HEK293T (cell line): Measurements from ENCODE around the gene MCOLN1.

Experiments used
- ARNT ChIP-seq: fragments of 450-650 bp; IDR thresholded peaks from 2 replicates; pipeline ENCODE4 v1.6.1; 2017; ENCODE audit warnings: mild to moderate bottlenecking
- FOXK2 ChIP-seq: fragments of 450-650 bp; IDR thresholded peaks from 2 replicates; pipeline ENCODE4 v1.6.1; 2016; ENCODE audit warnings: mild to moderate bottlenecking
- FOXM1 ChIP-seq: fragments of 450-650 bp; IDR thresholded peaks from 2 replicates; pipeline ENCODE4 v1.6.1; 2017; ENCODE audit warnings: mild to moderate bottlenecking, borderline replicate concordance
- HDGF ChIP-seq: fragments of 450-650 bp; IDR thresholded peaks from 2 replicates; pipeline ENCODE4 v1.6.1; 2017; ENCODE audit warnings: antibody characterized with exemption, borderline replicate concordance
- L3MBTL2 ChIP-seq: fragments of 450-650 bp; conservative IDR thresholded peaks from 2 replicates; pipeline ENCODE4 v1.6.1; 2016; ENCODE audit warnings: mild to moderate bottlenecking
- LEF1 ChIP-seq: fragments of 450-650 bp; IDR thresholded peaks from 2 replicates; pipeline ENCODE4 v1.6.1; 2017; ENCODE audit warnings: mild to moderate bottlenecking, borderline replicate concordance
- ZNF384 ChIP-seq: fragments of 450-650 bp; IDR thresholded peaks from 2 replicates; pipeline ENCODE4 v1.6.1; 2016

GRCh38 chr19:7476777-7477494 lies 45.5 kb upstream of the MCOLN1 start:
- TF ChIP-seq FOXM1 (no peak), FOXK2 (no peak), HDGF (no peak), ZNF384 (no peak), L3MBTL2 (no peak), ARNT (no peak), LEF1 (no peak)
